ENCODE data around the gene OTUD7B.

Gene OTUD7B

DNA sequence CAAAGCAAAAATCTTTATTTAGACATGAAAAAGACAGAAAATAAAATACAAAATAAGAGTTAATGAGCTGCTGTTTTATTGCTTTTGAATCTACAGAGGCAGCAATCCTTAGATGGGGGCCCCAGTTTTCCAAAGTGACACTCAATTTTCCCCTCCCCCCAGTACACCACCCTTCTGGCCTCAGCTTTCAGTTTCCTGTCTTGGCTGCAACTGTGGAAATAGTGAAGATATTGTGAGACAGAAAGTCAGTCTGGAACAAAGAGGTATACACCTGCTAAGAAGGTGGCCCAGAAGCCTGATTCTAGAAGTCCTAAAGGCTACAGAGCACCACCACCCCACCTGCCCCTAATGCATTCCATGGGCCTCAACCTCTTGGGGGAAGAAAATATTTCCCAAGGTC is 72.8 kb downstream of the OTUD7B start:
- TF ChIP-seq SNAI2 (CRISPR knock-in tag; IDR thresholded peaks at IDR 0.05): no peak
- no peak for TF ChIP-seq BACH2 (CRISPR knock-in tag; IDR thresholded peaks at IDR 0.05; ENCODE audit: borderline replicate concordance)
- no peak for TF ChIP-seq ZFP30 (CRISPR knock-in tag; IDR thresholded peaks at IDR 0.05)
- no peak for TF ChIP-seq CSDC2 (CRISPR knock-in tag; IDR thresholded peaks at IDR 0.05)
- TF ChIP-seq, protein P1, sequence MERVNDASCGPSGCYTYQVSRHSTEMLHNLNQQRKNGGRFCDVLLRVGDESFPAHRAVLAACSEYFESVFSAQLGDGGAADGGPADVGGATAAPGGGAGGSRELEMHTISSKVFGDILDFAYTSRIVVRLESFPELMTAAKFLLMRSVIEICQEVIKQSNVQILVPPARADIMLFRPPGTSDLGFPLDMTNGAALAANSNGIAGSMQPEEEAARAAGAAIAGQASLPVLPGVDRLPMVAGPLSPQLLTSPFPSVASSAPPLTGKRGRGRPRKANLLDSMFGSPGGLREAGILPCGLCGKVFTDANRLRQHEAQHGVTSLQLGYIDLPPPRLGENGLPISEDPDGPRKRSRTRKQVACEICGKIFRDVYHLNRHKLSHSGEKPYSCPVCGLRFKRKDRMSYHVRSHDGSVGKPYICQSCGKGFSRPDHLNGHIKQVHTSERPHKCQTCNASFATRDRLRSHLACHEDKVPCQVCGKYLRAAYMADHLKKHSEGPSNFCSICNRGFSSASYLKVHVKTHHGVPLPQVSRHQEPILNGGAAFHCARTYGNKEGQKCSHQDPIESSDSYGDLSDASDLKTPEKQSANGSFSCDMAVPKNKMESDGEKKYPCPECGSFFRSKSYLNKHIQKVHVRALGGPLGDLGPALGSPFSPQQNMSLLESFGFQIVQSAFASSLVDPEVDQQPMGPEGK (CRISPR knock-in tag; IDR thresholded peaks at IDR 0.05; ENCODE audit: borderline replicate concordance): no peak
- TF ChIP-seq ZC3H10 (CRISPR knock-in tag; IDR thresholded peaks at IDR 0.05): no peak
- TF ChIP-seq TOX (CRISPR knock-in tag; IDR thresholded peaks at IDR 0.05; ENCODE audit: borderline replicate concordance): no peak
- TF ChIP-seq ZFP3 (CRISPR knock-in tag; IDR thresholded peaks at IDR 0.05): no peak
- TF ChIP-seq ZNF8 (CRISPR knock-in tag; IDR thresholded peaks at IDR 0.05): no peak
- TF ChIP-seq, protein P2, sequence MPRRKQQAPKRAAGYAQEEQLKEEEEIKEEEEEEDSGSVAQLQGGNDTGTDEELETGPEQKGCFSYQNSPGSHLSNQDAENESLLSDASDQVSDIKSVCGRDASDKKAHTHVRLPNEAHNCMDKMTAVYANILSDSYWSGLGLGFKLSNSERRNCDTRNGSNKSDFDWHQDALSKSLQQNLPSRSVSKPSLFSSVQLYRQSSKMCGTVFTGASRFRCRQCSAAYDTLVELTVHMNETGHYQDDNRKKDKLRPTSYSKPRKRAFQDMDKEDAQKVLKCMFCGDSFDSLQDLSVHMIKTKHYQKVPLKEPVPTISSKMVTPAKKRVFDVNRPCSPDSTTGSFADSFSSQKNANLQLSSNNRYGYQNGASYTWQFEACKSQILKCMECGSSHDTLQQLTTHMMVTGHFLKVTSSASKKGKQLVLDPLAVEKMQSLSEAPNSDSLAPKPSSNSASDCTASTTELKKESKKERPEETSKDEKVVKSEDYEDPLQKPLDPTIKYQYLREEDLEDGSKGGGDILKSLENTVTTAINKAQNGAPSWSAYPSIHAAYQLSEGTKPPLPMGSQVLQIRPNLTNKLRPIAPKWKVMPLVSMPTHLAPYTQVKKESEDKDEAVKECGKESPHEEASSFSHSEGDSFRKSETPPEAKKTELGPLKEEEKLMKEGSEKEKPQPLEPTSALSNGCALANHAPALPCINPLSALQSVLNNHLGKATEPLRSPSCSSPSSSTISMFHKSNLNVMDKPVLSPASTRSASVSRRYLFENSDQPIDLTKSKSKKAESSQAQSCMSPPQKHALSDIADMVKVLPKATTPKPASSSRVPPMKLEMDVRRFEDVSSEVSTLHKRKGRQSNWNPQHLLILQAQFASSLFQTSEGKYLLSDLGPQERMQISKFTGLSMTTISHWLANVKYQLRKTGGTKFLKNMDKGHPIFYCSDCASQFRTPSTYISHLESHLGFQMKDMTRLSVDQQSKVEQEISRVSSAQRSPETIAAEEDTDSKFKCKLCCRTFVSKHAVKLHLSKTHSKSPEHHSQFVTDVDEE (CRISPR knock-in tag; IDR thresholded peaks at IDR 0.05): no peak
- no peak for TF ChIP-seq TCF4 (CRISPR knock-in tag; IDR thresholded peaks at IDR 0.05; ENCODE audit: borderline replicate concordance)
- TF ChIP-seq PPARA (CRISPR knock-in tag; IDR thresholded peaks at IDR 0.05; ENCODE audit: borderline replicate concordance): no peak
- no peak for TF ChIP-seq ISL1 (CRISPR knock-in tag; IDR thresholded peaks at IDR 0.05)
- TF ChIP-seq RARB (CRISPR knock-in tag; IDR thresholded peaks at IDR 0.05): no peak
- TF ChIP-seq, protein P3, sequence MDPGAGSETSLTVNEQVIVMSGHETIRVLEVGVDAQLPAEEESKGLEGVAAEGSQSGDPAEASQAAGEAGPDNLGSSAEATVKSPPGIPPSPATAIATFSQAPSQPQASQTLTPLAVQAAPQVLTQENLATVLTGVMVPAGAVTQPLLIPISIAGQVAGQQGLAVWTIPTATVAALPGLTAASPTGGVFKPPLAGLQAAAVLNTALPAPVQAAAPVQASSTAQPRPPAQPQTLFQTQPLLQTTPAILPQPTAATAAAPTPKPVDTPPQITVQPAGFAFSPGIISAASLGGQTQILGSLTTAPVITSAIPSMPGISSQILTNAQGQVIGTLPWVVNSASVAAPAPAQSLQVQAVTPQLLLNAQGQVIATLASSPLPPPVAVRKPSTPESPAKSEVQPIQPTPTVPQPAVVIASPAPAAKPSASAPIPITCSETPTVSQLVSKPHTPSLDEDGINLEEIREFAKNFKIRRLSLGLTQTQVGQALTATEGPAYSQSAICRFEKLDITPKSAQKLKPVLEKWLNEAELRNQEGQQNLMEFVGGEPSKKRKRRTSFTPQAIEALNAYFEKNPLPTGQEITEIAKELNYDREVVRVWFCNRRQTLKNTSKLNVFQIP (CRISPR knock-in tag; IDR thresholded peaks at IDR 0.05; ENCODE audit: borderline replicate concordance, low read depth): no peak
- TF ChIP-seq, protein P4, sequence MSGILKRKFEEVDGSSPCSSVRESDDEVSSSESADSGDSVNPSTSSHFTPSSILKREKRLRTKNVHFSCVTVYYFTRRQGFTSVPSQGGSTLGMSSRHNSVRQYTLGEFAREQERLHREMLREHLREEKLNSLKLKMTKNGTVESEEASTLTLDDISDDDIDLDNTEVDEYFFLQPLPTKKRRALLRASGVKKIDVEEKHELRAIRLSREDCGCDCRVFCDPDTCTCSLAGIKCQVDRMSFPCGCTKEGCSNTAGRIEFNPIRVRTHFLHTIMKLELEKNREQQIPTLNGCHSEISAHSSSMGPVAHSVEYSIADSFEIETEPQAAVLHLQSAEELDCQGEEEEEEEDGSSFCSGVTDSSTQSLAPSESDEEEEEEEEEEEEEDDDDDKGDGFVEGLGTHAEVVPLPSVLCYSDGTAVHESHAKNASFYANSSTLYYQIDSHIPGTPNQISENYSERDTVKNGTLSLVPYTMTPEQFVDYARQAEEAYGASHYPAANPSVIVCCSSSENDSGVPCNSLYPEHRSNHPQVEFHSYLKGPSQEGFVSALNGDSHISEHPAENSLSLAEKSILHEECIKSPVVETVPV (CRISPR knock-in tag; IDR thresholded peaks at IDR 0.05): no peak
- TF ChIP-seq ZNF565 (CRISPR knock-in tag; conservative IDR thresholded peaks at IDR 0.05; ENCODE audit: low read depth): no peak
- no peak for TF ChIP-seq ZNF70 (CRISPR knock-in tag; IDR thresholded peaks at IDR 0.05)
- TF ChIP-seq GLIS3 (CRISPR knock-in tag; IDR thresholded peaks at IDR 0.05): no peak
- no peak for TF ChIP-seq ARNTL (CRISPR knock-in tag; IDR thresholded peaks at IDR 0.05; ENCODE audit: borderline replicate concordance, low read depth)
- ATAC-seq: no peak

DNA sequence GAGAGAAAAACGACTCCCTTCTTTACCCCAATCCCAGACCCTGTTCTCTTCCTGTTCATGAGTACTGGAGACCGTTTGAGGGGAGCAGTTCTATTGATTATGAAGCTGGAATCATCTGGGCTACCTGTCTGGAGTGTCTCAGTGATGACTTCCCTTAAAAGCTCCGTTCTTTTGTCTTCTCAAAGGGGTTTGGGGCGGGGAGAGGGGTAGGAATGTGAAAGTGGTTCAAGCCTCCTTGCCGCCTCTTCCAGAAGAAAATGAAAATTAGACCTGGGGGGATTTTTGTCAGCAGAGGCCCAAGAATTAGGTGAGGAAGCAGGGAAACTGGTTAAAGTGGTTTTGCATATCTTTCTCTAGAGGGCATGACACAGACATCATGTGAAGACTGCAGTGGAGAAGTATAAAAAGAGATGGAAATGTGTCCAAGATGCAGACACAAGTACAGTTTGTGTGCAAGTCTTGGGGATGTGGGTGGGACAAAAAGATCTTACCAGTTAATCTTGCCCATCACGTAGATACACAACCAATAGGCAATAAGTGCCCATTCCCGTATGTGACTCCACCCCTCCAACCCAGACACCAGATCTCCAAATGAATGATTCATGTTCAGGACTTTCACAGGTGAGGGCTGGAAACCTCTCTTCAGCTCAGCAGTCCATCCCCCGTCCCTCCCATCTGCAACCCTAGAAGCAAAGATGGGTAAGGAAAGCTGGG is 73.4 kb downstream of the OTUD7B start:
- peak; percentile 61 for ATAC-seq
- TF ChIP-seq, protein P2 (CRISPR knock-in tag; IDR thresholded peaks at IDR 0.05): no peak
- TF ChIP-seq ISL1 (CRISPR knock-in tag; IDR thresholded peaks at IDR 0.05) (no peak), BACH2 (CRISPR knock-in tag; IDR thresholded peaks at IDR 0.05; ENCODE audit: borderline replicate concordance) (no peak), ZNF70 (CRISPR knock-in tag; IDR thresholded peaks at IDR 0.05) (no peak), GLIS3 (CRISPR knock-in tag; IDR thresholded peaks at IDR 0.05) (no peak), ESRRG (CRISPR knock-in tag; IDR thresholded peaks at IDR 0.05) (no peak), ZC3H10 (CRISPR knock-in tag; IDR thresholded peaks at IDR 0.05) (no peak), ZFP3 (CRISPR knock-in tag; IDR thresholded peaks at IDR 0.05) (no peak), ZNF8 (CRISPR knock-in tag; IDR thresholded peaks at IDR 0.05) (no peak), PPARA (CRISPR knock-in tag; IDR thresholded peaks at IDR 0.05; ENCODE audit: borderline replicate concordance) (no peak), TCF4 (CRISPR knock-in tag; IDR thresholded peaks at IDR 0.05; ENCODE audit: borderline replicate concordance) (no peak), OSR1 (CRISPR knock-in tag; IDR thresholded peaks at IDR 0.05) (no peak), TOX (CRISPR knock-in tag; IDR thresholded peaks at IDR 0.05; ENCODE audit: borderline replicate concordance) (no peak), SNAI2 (CRISPR knock-in tag; IDR thresholded peaks at IDR 0.05) (no peak), RARB (CRISPR knock-in tag; IDR thresholded peaks at IDR 0.05) (no peak), ZNF565 (CRISPR knock-in tag; conservative IDR thresholded peaks at IDR 0.05; ENCODE audit: low read depth) (no peak)
- TF ChIP-seq, protein P4 (CRISPR knock-in tag; IDR thresholded peaks at IDR 0.05): no peak
- TF ChIP-seq, protein P1 (CRISPR knock-in tag; IDR thresholded peaks at IDR 0.05; ENCODE audit: borderline replicate concordance): no peak
